SHP77 (cell line): Measurements from ENCODE around the gene NAA80.
"Not testable (repeated sequence)": the region's sequence is repeated elsewhere in the genome, so short reads cannot be mapped to it uniquely, and the experiment has no call there.

Experiments
- DNase-seq, 2 experiments: peaks; one replicate each; lab custom pipeline; 2025; lab: John Stamatoyannopoulos, UW

The NAA80 gene

DNA sequence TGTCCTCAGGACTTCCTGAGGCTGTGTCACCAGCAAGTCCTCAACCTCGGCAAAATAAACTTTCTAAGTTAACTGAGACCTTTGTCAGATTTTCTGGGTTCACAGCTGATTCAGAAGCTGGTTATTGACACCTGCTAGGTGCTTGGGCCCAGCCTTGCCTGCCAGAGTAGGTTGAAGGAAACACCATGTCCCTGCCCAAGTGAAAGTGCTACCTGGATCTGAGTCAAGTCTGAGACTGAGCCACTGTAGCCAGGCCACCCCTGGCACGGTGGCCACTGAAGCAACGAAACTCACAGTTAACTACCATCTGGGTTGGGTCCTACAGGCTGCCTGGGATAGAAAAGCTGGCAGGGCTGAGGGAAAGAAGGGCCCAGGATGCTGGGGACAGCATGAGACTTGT, 15.1 kb upstream of the NAA80 start:
- DNase-seq, result no peak

- DNase-seq, result not testable (repeated sequence)
Measured at GRCh38 chr3:50312041-50312440, 12.8 kb upstream of the NAA80 start.

DNA sequence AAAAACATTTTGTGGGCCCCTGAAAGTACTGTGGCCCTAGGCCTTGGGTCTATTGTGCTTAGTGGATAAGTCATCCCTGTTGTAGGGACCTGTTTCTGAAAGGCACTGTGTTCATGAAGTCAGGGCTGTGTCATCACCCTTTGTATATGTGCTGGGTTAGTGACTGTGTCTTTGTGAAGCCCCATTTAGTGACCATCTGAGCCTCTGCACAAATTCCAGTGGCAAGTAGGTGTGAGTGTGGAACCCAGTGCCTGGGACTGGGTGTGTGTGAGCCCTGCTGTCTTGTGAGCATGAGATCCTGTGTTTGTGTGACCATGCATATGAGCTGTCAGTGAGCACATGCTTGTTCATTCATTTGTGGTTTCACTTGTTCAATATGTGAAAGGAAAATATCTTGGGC, 5.4 kb upstream of the NAA80 start:
- DNase-seq, result no peak

GRCh38 chr3:50303013-50303815, 4.0 kb upstream of the NAA80 start, which contains the start of gene HYAL1:
TSS of gene HYAL1 (minus strand) at chr3:50303574. CDS start at chr3:50302956, 618 bp downstream.
- DNase-seq, result no peak

- DNase-seq, result no peak
Measured at GRCh38 chr3:50302095-50303012, 3.1 kb upstream of the NAA80 start.

- no peak for DNase-seq
Measured at GRCh38 chr3:50300681-50301254, 1.6 kb upstream of the NAA80 start.

DNA sequence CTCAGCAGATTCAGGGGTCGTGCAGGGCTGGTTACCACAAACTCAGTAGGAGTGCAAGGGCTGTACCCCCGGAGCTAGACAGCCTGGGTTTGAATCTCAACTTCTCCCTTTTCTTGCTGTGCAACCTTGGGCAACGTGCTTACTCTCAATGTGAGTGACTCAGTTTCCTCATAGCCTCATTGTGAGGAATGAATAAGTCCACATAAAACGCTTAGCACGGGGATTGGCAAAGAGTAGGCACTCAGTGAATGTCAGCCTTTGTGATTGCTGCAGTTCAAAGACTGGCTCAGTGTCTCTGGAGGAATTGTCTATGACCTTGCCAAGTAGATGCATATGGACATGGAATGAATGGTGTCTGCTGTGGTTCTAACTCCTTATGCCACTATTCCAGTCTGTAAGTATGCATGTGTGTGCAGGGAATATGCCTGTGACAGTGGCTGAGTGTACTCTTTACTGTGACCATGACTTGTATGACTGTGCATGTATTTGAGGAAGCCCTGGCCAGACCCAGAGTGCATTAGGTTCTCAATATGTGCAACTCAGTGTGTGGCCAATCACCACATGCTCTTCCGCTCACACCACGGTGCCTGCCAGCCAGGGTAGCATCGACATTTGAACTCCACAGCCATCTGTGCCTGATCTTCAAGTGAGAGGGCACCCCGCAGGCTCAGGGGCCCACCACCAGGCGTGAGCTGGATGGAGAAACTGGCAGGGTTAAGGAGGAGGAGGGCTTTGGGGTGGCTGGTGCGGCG, 900 bp upstream of the NAA80 start:
- DNase-seq, result peak in 1 of 2 experiments; percentile 7

GRCh38 chr3:50299638-50299928, 378 bp upstream of the NAA80 start:
- DNase-seq, result no peak

GRCh38 chr3:50297896-50298725, 1.1 kb downstream of the NAA80 start:
- no peak for DNase-seq

DNA sequence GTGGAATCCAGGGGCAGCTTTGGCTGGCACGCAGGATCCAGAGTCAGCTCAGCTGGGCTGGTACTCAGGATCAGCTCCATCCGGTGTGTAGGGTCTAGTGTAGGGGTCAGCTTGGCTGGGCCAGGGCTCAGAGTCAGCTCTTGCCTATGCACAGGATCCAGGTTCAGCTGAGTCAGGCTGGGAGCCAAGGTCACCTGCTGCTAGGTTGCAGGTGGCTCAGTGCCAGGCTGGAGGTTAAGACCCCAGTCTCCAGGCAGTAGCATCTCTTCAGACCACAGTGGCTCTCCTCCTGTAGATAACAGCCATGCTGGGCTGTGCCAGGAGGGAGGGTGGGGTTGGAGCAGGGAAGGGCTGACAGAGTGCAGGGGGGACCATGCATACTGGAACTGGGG, 1.8 kb downstream of the NAA80 start:
- no peak for DNase-seq

DNA sequence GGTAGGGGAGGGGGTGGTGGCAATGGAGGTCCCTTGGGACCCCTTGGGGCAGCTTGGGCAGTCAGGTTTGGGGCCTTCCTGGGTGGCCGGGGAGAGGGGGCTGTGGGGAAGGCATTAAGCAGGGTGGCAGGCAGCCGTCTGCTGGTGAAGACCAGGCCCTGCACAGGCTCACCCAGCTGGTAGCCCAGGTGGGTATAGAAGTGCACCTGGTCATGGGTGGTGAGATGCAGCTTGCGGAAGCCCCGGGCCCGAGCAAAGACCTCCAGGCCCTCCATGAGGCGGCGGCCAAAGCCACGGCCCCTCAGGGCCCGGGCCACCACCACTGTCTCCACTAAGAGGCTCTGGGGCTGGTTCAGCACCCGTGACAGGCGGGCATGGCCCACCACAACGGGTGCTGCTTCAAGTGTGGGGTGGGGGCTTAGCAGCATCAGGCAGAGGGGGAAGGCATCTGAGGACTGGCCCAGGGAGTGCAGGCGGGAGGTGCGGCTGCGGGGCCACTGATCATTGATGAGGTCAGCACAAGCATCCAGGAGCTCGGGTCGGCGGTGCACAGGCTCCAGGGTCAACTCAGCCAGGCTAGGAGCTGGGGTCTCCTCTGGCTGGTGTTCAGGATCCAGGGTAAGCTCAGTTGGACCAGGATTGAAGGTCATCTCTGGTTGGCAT, 2.4 kb downstream of the NAA80 start:
- DNase-seq, result no peak

- no peak for DNase-seq
Measured at GRCh38 chr3:50295553-50296431, 3.4 kb downstream of the NAA80 start.

GRCh38 chr3:50294492-50295403, 4.5 kb downstream of the NAA80 start:
- no peak for DNase-seq

- DNase-seq, result no peak
Measured at GRCh38 chr3:50294089-50294488, 5.1 kb downstream of the NAA80 start.

DNA sequence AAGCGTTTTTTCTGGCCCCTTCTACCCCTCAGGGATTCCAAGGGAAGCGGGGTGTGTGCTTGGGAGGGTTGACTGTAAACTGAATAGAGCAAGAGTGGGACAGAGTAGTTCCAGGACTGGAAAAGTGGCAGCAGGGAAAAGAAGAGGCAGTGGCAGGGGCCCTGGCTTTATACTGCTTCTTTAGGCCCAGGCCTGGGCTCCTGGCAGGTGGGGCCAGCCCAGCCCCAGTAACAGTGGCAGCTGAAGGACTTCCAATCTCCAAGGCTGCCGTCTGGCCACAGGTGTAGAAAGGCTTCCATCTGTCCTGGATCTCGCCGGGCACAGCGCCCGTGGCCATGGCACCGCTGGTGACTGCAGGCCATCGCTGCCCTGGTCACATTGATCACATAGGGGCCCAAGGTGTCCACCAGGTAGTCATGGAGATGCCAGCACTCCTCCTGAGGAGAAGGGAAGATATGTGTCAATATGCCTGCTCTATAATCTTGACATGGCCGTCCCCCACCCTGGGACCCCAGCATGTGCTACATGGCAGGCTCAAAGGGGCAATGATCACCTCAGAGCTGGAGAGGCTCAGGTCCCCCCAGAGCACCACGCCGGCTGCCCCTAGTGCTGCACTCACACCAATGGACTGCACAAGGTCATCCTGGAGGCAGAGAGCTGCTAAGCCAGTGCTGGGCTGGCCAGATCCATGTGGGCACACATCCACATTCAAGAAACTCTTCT, 6.0 kb downstream of the NAA80 start:
- no peak for DNase-seq

DNA sequence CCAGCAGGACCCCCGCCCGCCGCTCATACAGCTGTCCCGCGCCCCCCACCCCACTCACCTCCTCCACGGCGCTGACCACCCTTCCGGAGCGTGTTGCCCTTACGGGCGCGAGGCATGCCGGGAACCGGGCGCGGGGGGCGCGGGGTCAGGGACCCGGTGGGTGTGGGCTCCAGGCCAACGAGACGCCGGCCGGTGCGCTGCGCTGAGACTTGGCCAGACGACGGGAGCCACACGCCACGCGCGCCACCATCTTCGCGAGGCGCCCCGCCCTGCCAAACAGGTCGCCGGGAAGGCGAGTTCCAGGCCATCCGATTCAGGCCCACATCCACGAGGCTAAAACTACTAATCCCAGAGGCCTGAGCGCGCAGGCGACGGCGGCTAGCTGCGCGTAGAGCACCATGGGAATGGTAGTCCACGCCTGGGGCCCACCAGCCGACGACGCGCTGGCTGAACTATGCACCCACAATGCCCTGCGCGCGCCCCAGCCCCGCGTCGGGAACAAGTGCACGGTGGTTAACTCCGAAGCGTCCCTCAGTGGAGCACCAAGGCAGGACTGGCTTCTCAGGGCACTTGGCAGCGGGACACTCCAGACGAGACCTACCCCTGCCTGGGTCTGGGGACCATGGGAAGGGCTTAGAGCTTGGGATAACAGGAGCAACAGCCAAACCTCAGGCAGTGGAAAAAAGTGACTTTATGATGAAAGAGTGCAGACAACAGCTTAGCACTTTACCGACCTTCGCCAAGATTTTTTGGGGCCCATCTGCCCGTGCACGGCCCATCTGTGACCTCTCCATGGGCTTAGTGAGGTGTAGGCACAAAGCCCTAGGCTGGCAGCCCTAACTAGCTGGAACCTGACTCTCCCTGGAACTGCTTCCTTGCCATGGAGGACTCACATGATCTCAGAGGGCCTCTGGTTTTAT, 6.8 kb downstream of the NAA80 start, which contains the start of gene IFRD2:
Gene IFRD2, minus strand, starts transcription at position 271 of the 920 bp plus-strand sequence. Its CDS starts 155 bp downstream, at position 116.
- peak; percentile 95 to 98 for DNase-seq
